ENCODE measurements around the gene SYT2. TPM values are rescaled to one million over a fixed set of nuclear protein-coding genes. Genes with fewer than 3 reads are reported as not detected.
"Not testable (repeated sequence)": the region's sequence is repeated elsewhere in the genome, so short reads cannot be mapped to it uniquely, and the experiment has no call there.

The SYT2 gene
- total RNA-seq, 2 experiments from 2014 or later: not detected

DNA sequence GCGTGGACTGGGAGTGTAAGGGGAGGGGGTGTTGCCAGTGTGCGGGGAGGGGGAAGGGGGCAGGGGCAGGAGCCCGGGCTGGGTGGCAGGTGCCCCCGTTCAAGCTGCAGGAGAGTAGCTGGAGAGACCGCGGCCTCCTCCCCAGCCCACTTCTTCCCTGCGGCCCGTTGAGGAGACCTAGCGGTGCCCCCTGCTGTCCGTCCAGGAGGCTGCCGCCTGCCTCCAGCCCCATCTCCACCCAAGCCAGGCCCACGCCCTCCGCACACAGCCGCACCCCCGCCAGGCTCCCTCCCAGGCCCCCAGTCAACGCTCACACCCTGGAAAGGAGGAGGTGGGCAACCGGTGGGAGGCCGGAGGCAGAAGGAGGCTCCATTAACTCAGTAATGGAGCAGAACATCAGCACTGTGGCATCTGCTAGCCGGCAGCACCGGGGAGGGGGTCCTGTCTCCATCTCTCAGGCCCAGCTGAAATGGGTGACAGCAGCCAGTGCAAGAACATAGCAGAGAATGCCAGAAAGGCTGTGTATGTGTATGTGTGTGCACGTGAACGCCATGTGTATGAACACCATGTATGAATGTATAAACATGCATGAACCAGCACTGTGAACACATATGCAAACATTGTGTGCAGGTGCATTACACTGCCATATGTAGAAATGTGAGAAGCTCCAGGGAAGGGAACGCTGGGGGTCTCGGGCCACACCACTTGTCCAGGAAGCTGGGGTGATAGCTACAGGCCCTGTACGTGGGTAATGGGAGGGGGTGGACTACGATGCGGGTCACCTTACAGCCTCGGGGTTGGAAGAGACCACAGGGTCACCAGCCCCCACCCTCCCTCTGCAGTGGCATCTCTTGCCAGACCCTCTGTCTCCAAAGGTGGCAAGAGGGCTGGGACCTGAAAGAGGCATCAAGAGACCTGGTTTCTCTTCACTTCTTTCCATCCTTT is 84.6 kb downstream of the SYT2 start:
- POLR2A ChIA-PET: no interaction called here
- H3K27ac Mint-ChIP-seq: no peak overlapping the region
- H3K27me3 Mint-ChIP-seq: peaks cover 23% of the 10 kb centered on the region
- peaks cover 20% of the 10 kb centered on the region for H3K4me1 Mint-ChIP-seq
- H3K36me3 Mint-ChIP-seq: no peaks in the 10 kb centered on the region
- ATAC-seq (ENCODE audit: low read depth) (peak; percentile 71), DNase-seq (peak; percentile 77)
- no peak overlapping the region for H3K4me3 Mint-ChIP-seq
- H3K9me3 Mint-ChIP-seq: no peaks in the 10 kb centered on the region

DNA sequence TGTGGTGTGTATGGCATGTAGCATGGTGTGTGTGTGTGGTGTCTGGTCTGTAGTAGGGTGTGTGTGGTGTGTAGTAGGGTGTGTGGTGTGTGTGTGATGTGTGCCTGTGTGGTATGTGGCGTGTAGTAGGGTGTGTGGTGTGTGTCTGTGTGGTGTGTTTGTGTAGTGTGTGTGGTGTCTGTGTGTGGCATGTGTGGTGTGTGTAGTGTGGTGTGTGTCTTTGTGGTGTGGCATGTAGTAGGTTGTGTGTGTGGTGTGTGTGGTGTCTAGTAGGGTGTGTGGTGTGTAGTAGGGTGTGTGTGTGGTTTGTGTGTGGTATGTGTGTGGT is 85.5 kb downstream of the SYT2 start:
- H3K4me1 Mint-ChIP-seq: peaks cover 17% of the 10 kb centered on the region
- no peak overlapping the region for H3K27ac Mint-ChIP-seq
- ATAC-seq (ENCODE audit: low read depth) (no peak), DNase-seq (no peak)
- peaks cover 23% of the 10 kb centered on the region for H3K27me3 Mint-ChIP-seq
- no peaks in the 10 kb centered on the region for H3K36me3 Mint-ChIP-seq
- H3K9me3 Mint-ChIP-seq: no peaks in the 10 kb centered on the region
- no peak overlapping the region for H3K4me3 Mint-ChIP-seq
- POLR2A ChIA-PET: no interaction called here

DNA sequence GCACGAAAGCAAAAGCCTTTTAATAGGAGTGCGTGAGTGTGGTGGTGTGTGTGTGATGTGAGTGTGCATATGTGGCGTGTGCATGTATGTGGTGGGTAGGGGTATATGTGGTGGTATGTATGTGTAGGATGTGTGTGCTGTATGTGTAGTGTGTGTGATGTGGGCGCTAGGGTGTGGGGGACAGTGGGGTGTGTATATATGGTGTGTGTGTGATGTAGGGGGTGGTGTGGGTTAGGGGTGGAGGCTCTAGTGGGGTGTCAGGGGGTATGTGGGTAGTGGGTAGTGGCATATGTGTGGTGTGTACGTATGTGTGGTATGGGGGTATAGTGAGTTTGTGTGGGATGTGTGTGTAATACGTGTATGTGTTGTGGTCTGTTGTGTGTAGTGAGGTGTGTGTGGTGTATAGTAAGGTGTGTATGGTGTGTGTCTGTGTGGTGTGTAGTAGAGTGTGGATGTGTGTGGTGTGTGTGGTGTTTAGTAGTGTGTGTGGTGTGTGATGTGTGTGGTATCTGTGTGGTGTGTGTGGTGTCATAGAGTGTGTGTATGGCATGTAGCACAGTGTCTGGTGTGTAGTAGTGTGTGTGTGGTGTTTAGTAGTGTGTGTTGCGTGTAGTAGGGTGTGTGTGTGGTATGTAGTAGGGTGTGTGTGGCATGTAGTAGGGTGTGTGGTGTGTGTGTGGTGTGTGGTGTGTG is 86.0 kb downstream of the SYT2 start:
- Mint-ChIP-seq H3K9me3 (no peaks in the 10 kb centered on the region), H3K27me3 (peaks cover 27% of the 10 kb centered on the region), H3K36me3 (no peaks in the 10 kb centered on the region), H3K27ac (no peak overlapping the region), H3K4me3 (no peak overlapping the region), H3K4me1 (peaks cover 12% of the 10 kb centered on the region)
- DNase-seq (peak; percentile 10), ATAC-seq (ENCODE audit: low read depth) (no peak)
- POLR2A ChIA-PET: no interaction called here

DNA sequence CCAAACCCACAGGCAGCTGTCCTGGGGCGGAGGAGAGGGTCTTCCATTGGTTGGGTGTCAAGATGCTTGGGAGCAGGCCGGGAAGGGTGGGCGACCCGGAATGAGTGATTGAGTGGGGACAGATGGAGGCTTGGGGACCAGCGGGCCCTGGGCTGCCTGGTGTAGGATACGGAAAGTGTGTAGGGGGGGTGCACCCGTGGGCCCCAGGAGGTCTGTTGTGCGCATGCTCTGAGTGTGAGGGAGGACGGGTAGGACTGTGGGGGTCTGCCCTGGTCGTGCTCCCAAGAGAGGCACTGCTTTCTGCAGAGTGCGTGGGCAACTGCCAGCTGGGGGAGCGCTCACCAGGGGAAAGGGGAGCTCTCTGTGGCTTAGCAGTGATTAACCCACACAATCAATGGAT is 86.8 kb downstream of the SYT2 start:
- POLR2A ChIA-PET; H3K36me3 Mint-ChIP-seq; DNase-seq; H3K9me3 Mint-ChIP-seq; H3K4me1 Mint-ChIP-seq; H3K4me3 Mint-ChIP-seq; H3K27ac Mint-ChIP-seq; ATAC-seq (ENCODE audit: low read depth): not testable (repeated sequence)
- H3K27me3 Mint-ChIP-seq: peaks cover 29% of the 10 kb centered on the region

DNA sequence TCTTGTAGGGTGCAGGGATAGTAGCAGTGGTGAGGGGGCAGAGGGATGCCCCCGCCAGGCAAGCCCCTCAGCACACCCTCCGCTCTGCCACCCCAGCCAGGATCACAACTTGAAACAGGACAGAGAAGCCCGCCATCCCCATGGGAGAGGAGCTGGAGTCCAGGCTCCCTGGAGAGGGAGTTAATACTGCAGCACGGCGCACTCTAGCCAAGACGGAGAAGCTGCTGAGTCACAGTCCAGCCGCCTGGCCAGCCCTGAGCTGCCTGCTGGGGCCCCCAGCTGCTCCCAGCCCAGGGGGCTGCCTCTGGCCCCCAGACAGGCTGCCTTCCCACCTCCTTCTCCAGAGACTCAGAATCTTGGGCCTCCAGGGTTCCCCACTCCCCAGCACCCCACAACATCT is 87.2 kb downstream of the SYT2 start:
- ATAC-seq (ENCODE audit: low read depth): no peak
- DNase-seq: peak; percentile 15
- Mint-ChIP-seq H3K27me3 (peaks cover 29% of the 10 kb centered on the region), H3K4me3 (no peak overlapping the region), H3K36me3 (no peaks in the 10 kb centered on the region), H3K4me1 (peaks cover 9% of the 10 kb centered on the region), H3K9me3 (no peaks in the 10 kb centered on the region), H3K27ac (no peak overlapping the region)
- POLR2A ChIA-PET: no interaction called here

DNA sequence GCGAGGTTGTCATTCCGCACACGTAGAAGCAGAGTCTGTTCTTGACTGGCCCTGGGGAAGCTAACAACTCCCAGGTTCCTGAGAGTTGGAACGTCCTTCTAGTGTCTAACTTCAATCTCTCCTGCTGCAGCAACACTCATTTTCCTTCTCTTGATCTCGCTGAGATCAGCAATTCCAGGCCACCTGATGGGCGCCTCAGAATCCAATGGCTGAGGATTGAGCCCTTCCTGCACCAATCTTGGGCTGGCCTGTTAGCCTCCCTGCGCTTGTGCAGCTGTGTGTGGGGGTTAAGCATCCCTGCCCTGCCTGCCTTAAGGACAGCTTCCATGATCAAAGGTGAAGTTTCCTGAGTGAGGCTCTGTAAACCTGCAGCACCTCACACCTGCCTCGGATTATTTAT is 87.9 kb downstream of the SYT2 start:
- Mint-ChIP-seq H3K27me3 (peaks cover 27% of the 10 kb centered on the region), H3K4me3 (no peak overlapping the region), H3K36me3 (no peaks in the 10 kb centered on the region), H3K27ac (no peak overlapping the region), H3K9me3 (no peaks in the 10 kb centered on the region), H3K4me1 (peaks cover 8% of the 10 kb centered on the region)
- ATAC-seq (ENCODE audit: low read depth) (no peak), DNase-seq (peak; percentile 15)
- POLR2A ChIA-PET: no interaction called here

DNA sequence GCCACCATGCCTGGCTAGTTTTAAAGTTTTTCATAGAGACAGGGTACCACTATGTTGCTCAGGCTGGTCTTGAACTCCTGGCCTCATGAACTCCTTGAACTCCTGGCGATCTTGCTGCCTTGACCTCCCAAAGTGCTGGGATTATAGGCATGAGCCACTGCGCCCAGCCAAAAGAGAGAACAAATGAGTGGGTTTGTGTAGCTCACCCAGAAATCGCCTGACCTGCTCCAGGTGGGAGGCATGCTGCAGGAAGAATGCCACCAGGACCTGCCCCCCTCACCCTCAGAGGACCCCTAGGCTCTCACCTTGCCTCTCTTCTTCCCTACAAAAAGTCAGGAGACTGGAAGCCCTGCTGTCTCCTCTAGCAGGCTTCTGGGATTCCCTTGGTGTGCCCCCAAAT is 88.8 kb downstream of the SYT2 start:
- Mint-ChIP-seq H3K36me3 (no peaks in the 10 kb centered on the region), H3K9me3 (no peaks in the 10 kb centered on the region), H3K4me3 (no peak overlapping the region), H3K27ac (no peak overlapping the region), H3K27me3 (peaks cover 30% of the 10 kb centered on the region), H3K4me1 (peaks cover 9% of the 10 kb centered on the region)
- DNase-seq (peak; percentile 14), ATAC-seq (ENCODE audit: low read depth) (no peak)
- POLR2A ChIA-PET: no interaction called here

DNA sequence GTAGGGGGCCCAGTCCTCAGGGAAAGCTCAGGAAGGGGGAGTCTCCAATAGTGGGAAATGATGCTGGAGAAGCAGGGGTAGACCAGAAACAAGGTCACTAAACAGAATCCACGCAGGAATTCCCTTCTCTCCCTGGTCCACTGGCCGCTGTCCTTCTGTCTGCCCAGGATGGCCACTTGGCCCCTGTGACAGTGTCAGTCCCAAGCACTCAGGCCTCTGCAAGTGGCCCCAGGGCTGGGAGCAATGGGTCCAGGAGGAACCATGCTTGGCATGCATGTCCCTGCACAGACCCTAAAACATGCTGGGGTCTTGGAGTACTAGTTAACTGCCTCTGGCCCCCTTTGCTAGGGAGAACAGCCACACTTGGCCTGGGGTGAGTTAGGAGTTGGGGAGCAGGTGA is 90.2 kb downstream of the SYT2 start:
- POLR2A ChIA-PET; H3K4me3 Mint-ChIP-seq; H3K27ac Mint-ChIP-seq; H3K9me3 Mint-ChIP-seq; H3K36me3 Mint-ChIP-seq; ATAC-seq (ENCODE audit: low read depth): not testable (repeated sequence)
- DNase-seq: peak; percentile 21
- Mint-ChIP-seq H3K4me1 (peaks cover 22% of the 10 kb centered on the region), H3K27me3 (peaks cover 33% of the 10 kb centered on the region)

DNA sequence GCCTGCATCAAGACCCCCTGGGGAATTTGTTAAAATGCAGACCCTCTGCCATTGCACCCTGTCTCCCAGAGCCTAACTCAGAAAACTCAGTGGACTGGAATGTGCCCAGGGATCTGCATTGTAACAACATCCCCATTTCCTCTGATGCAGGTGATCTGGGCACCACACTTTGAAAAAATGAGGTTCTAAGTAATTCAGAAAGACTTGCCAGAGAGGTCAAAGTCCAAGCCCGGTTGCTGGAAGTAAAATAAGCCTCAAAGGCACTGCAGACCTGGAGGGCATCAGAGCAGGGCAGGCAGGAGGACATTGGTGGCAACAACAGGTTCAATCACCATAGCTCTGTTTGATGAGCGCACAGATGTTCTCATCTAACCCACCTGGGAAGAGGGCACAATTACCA is 90.7 kb downstream of the SYT2 start:
- ATAC-seq (ENCODE audit: low read depth) (no peak), DNase-seq (peak; percentile 10)
- Mint-ChIP-seq H3K36me3 (no peaks in the 10 kb centered on the region), H3K9me3 (no peaks in the 10 kb centered on the region), H3K4me3 (no peak overlapping the region), H3K27me3 (peaks cover 33% of the 10 kb centered on the region), H3K27ac (no peak overlapping the region), H3K4me1 (peaks cover 27% of the 10 kb centered on the region)
- POLR2A ChIA-PET: no interaction called here

DNA sequence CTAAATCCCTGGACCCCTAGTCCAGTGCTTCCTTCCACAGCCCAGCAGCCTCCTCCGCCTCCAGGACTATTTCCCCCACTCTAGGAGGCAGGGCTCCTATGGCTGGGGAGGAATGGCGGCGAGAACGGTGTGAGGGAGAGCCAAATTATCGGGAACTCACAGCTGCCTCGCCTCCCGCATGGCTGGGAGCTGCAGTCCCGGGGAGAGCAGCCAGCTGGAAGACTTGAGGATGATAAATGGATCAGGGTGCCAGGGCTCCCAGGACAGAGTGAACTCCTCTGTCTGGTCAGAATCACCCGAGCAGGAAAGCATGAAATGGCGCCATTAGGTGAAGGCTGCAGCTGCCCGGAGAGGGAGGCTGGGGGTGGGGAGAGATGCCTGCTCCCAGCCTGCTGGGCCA is 91.2 kb downstream of the SYT2 start:
- H3K27me3 Mint-ChIP-seq: peaks cover 33% of the 10 kb centered on the region
- POLR2A ChIA-PET; H3K4me3 Mint-ChIP-seq; H3K27ac Mint-ChIP-seq; H3K9me3 Mint-ChIP-seq; ATAC-seq (ENCODE audit: low read depth); H3K36me3 Mint-ChIP-seq: not testable (repeated sequence)
- DNase-seq: peak; percentile 19
- peaks cover 28% of the 10 kb centered on the region for H3K4me1 Mint-ChIP-seq

DNA sequence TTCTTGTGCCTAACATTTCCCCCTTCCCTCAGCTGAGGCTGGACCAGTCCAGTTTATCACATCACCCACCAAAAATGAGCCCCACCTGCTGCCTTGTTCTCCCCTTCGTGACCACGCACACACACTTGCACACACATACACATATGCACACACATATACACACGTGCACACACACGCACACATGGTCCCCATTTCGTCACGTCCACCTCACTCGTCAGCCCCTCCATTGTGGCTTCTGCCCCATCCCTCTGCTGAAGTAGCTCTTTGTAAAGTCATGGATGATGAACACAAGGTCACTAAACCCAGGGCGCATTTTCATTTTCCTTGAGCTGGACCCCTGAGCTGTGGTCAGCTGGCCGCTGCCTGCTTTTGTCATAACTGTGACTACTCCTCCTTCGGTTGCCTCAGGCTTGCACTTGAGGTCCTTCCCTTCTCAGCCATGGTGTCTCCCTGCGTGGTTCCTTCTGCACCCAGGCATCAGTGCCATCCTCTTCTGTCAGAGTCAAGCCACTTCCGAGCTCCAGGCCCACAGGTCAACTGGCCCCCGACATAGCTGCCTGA is 93.8 kb downstream of the SYT2 start:
- H3K27ac Mint-ChIP-seq: peak overlapping the region; percentile 31
- ATAC-seq (ENCODE audit: low read depth) (no peak), DNase-seq (peak; percentile 23)
- no peaks in the 10 kb centered on the region for H3K9me3 Mint-ChIP-seq
- H3K27me3 Mint-ChIP-seq: peaks cover 35% of the 10 kb centered on the region
- POLR2A ChIA-PET: no interaction called here
- H3K4me3 Mint-ChIP-seq: peak overlapping the region; percentile 62
- no peaks in the 10 kb centered on the region for H3K36me3 Mint-ChIP-seq
- peaks cover 28% of the 10 kb centered on the region for H3K4me1 Mint-ChIP-seq

DNA sequence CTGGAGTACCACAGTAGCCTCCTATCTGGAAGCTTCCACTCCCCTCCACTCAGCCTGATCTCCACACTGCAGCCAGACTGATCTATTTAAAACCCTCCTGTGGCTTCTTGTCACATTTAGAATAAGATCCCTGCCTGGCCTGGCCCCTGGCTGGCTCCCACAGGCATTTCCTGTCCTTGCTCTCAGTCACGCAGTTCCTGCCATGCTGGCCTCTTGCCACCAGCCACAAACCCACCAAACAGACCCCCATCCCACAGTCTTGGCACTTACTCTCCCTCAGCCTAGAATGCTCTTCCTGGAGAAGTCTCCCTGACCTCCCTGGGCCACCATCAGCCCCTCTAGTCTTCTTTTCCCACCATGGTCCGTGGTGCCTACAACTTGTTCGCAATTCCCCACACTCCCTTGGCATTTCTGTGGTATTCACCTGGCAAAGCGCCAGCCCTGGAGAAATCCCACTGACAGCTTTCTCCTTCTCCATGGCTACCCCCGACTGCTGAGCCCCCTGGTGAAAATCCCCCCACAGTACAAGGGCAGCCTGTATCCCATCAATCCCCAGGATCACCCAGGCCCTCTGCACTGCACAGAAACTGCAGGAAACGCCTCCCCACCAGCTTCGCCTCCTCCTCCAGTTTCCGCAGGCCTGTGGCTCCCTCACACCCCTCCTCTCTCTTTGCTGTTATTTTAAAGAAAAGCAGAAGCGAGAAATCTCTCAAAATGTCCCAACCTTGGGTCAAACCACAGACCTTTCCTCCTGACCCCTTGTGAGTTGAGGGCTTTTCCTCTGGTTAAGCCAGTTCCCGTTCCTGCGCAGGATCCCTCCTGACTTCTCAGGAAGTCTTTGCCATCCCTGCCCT is 94.5 kb downstream of the SYT2 start:
- Mint-ChIP-seq H3K27me3 (peaks cover 31% of the 10 kb centered on the region), H3K27ac (peak overlapping the region; percentile 71), H3K36me3 (no peaks in the 10 kb centered on the region), H3K9me3 (no peaks in the 10 kb centered on the region), H3K4me3 (peak overlapping the region; percentile 62), H3K4me1 (peaks cover 28% of the 10 kb centered on the region)
- ATAC-seq (ENCODE audit: low read depth) (peak; percentile 59), DNase-seq (peak; percentile 38)
- POLR2A ChIA-PET: no interaction called here

DNA sequence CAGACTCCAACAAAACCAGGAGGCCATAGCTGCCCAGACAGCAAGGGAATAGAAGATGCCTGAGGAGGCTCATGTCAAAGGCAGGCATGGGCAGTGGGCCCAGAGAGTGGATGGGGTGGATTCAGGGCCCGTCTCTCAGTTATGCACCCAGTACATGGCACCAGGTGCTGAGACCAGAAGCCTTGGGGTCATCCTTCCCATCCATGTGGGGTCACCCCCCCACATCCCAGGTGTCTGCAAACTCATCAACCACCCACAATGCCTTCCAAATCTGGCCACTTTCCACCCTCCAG is 95.1 kb downstream of the SYT2 start:
- H3K27ac Mint-ChIP-seq: peak overlapping the region; percentile 71
- H3K9me3 Mint-ChIP-seq; POLR2A ChIA-PET; H3K36me3 Mint-ChIP-seq; ATAC-seq (ENCODE audit: low read depth): not testable (repeated sequence)
- H3K4me1 Mint-ChIP-seq: peaks cover 28% of the 10 kb centered on the region
- DNase-seq: peak; percentile 29
- peak overlapping the region; percentile 62 for H3K4me3 Mint-ChIP-seq
- peaks cover 25% of the 10 kb centered on the region for H3K27me3 Mint-ChIP-seq

All from activated naive CD8-positive, alpha-beta T cell treated with anti-CD3 and anti-CD28 coated beads, Interleukin-2, amount 10 ng/mL, durations not matched to agents 7 days and 5 days (primary cell).